Stimulated activated CD8-positive, alpha-beta memory T cell treated with anti-CD3 and anti-CD28 coated beads, Interleukin-2, amount 100 ng/mL, for 1 hour (primary cell): Measurements from ENCODE around the gene PYGO2.

ENCODE experiments used
- DNase-seq, 2 donors: peaks; one replicate each; pipeline ENCODE4 v3.0.0-alpha.2; 2020; ENCODE audit warnings: low read depth in 2 of 2

PYGO2 gene

DNA sequence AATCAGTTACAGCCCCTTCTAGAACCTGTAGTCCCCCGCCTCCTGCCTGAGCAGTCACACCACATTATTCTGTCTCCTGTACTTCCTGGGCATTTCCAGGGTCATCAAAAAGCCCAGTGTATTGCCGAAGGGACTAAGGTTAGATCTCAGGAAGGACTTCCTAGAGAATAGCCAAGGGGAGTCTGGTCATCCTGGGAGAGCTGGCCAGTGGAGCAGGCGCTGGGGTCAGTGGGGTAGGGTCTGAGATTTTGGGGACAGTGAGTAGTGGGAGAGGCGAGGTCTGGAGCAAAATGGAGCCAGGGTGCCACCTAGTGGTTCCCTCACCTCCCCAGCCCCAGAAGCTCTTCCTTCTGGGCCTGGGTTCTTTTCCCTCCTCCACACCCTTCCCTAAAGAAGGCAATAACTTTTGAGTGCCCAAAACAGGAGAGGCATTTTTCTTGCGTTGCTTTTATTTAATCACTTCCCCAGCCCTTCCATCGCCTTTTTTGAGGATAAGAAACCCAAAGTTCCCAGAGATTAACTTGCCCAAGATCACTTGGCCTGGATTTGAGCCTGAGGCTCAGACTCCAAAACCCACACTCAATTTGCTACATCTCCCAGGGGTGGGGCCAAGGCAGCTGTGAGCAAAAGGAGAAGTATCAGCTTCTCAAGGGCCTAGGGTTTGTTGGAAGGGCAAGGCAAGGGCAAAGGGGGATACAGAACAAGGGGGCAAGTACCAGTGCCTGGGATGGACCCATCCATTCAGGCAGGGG is 17.8 kb downstream of the PYGO2 start:
- DNase-seq = no peak

DNA sequence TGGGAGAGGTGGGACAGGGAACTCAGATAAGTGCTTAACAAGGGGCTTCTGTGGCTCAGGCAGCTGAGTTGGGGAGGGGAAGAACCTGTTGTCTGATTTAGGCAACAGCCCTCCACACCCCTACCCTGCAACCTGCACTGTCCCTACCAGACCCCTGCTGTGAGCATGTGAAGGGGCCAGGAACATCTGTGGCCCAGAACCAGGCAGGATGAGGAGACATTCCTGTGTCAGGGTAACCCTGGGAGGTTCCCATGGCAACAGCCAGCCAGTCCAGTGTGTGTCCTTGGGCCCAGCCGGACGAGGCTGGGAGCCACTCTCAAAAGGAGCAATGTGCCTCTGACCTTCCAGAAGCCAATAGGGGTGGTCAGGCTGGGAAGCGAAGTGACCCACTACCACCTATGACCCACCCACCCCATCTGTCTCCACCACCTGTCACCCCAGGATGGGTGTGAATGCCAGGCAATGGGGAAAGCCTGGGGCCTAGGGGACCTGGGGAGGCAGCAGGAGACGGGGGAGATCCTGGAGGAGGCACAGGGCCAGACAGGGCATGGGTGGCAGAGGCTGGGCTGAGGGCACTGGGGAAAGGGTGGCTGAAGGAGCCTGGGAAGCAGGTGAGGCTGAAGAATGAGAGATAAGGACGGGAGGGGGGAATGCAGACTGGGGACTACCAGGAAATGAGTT is 20.1 kb downstream of the PYGO2 start:
- DNase-seq = no peak

GRCh38 chr1:154940651-154941194 is 20.9 kb downstream of the PYGO2 start:
- DNase-seq = no peak

DNA sequence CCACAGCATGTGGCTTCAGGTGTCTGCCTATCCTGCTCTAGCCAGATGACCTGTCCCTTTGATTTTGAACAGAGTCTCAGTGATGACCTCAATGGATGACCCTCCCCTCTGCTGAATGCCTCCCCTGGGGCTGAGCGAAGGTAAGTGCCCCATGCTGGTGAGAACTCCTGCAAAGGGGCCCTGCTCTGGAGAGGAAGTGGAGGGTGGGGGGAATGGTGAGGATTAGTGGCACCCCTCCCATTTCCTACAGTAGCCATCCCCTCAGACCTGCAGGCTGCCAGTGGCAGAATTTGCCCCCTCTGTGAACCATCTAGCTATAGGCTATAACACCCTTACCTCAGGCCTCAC is 21.4 kb downstream of the PYGO2 start:
- DNase-seq = no peak

- no peak for DNase-seq
Observed at GRCh38 chr1:154938604-154939399, 22.8 kb downstream of the PYGO2 start.

- DNase-seq = no peak
Observed at GRCh38 chr1:154937988-154938386, 23.6 kb downstream of the PYGO2 start.

GRCh38 chr1:154937085-154937987 is 24.2 kb downstream of the PYGO2 start:
- peak; percentile 71 to 74 for DNase-seq

DNA sequence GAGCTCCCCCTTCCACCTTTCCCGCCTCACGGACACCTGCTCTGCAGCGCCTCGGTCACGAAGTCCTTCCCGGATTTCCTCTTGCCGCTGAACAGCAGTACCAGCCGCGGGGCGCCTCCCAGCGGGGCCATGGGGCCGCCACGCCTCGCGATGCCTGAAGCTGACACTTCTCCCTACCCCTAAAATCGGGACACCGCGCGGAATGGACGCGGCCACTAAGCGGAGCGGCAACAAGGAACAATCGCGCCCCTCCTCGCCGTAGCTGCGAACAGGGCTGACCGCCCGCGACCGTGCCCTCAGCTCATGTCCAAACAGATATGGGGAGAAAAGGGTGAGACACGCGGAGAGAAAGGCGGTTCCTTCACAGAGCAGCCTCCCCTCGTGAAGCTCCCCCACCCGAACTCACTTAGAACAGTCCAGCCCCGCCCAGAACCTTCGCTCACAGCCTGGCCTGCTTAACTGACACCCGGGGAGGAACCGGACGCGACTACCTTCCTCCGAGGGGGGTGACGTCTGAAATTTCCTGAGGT is 25.0 kb downstream of the PYGO2 start, which contains the start of gene PMVK:
PMVK (minus strand) TSS at position 165 of the 530 bp plus-strand sequence; CDS start at position 131, 34 bp downstream.
- peak; percentile 86 to 92 for DNase-seq

GRCh38 chr1:154935749-154936554 is 25.6 kb downstream of the PYGO2 start:
- DNase-seq = no peak

- no peak for DNase-seq
Observed at GRCh38 chr1:154934358-154934948, 27.1 kb downstream of the PYGO2 start.

DNA sequence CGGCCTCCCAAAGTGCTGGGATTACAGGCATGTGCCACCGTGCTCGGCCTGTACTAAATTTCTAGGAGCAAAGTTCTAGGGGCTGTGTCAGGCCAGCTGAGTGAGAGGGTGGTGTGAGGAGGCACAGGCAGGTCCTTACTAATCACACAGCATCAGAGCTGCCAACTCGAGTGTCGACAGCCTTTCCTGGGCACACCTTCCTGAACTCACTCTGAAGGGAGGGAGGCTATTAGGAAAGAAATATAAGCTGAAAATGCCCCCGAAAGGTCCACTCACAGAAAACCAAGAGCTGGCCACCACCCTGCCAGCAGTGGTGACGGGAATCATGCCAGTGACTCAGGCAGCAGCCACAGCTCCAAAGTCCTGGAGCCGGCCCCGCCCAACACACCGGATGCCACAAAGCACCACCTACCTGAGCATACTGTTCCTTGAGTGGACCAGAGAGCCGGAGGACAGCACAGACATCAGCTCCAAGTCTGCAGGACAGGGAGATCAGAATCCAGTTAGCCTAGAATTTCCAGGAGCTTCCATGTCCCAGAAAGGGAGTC is 29.6 kb downstream of the PYGO2 start:
- no peak for DNase-seq

DNA sequence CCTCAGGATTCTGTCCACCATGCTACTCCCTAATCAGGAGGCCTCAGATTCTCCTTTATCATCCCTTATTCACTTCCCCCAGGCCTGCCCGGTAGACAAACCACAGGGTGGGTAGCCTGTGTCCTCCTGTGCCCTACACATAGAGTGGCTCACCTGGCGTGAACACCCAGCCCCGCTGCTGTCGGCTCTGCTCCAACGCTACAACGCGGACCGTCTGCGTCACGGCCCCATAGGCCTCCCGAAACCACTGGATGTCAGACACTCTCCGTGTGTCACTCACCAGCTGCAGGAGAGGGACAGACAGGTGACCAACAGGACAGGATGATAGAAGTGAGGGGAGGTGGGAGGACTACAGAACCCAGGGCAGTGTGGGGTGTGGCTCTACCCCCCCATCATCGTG is 35.4 kb downstream of the PYGO2 start:
- no peak for DNase-seq

DNA sequence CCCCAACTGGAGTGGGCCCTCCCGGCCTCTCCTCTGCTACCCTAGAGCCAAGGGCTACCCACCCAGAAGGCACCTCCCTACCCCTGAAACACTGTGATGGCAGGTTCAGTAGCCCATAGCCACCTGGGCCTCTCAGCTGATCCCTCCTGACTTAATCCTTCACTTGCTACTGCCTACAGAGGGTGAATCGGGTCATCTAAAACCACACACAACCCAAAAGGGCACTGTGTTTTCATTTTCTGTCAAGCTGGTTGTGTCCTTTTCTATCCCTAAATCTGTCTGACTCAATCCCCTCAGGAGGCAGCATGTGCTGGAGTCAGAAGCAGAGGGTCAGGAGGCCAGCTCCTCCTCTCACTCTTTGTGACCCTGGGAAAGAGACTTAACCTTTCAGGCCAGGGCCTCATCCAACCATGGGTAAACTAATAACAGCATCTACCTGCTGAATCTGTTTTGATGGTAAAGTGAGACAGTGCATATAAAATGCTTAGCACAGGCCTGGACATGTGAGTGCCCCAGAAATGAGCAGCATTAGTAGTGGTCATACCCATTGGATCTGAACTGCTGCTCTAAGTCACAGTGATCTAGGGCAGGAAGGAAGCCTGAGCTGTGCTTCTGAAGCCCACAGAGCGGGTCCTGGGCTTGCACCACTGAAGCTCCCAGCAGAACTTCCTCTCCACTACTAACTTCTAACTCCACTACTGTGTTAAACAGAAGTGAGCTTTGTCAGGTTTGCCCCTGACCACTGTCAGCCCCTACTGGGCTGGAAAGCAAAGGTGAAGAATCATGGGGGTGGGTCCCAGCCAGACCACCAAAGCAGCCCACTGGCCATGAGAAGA is 36.0 kb downstream of the PYGO2 start:
- no peak for DNase-seq

DNA sequence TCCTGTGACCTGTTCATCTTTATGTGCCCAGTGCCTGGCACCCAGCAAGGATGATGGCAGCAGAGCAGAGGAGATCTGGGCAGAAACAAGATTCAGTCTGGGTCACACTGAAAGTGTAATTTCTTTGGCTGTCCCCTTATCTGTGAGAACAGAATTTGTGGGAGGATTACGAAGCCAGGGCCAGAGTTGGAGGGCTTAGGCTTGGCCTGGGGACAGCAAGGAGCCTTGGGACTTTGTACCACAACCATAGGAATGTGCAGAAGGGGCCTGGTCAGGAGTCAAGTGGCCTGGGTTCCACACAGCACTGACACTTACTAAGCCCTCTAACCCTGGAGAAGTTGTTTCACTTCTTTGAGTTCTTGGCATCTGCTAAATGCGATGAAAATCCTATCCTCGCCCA is 37.9 kb downstream of the PYGO2 start:
- DNase-seq = no peak

DNA sequence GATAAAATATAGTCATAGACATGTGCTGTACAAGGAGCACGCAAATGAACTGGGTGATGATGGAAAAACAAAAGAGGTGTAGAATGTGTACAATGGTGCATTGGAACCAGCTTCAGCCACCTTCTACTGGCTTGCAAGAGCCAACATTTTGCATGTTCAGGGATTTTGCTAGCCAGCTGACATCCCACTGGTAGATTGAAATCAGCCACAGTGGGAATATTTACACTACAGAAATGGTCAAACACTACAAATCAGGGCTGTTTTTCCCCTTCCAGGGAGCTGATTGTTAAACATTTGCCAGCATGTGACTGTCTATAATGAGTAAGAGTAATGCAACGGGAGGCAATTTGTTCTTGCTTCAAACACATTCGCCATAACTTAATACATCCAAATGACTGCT is 48.3 kb downstream of the PYGO2 start:
- DNase-seq = no peak

GRCh38 chr1:154912755-154913154 is 48.8 kb downstream of the PYGO2 start:
- no peak for DNase-seq

DNA sequence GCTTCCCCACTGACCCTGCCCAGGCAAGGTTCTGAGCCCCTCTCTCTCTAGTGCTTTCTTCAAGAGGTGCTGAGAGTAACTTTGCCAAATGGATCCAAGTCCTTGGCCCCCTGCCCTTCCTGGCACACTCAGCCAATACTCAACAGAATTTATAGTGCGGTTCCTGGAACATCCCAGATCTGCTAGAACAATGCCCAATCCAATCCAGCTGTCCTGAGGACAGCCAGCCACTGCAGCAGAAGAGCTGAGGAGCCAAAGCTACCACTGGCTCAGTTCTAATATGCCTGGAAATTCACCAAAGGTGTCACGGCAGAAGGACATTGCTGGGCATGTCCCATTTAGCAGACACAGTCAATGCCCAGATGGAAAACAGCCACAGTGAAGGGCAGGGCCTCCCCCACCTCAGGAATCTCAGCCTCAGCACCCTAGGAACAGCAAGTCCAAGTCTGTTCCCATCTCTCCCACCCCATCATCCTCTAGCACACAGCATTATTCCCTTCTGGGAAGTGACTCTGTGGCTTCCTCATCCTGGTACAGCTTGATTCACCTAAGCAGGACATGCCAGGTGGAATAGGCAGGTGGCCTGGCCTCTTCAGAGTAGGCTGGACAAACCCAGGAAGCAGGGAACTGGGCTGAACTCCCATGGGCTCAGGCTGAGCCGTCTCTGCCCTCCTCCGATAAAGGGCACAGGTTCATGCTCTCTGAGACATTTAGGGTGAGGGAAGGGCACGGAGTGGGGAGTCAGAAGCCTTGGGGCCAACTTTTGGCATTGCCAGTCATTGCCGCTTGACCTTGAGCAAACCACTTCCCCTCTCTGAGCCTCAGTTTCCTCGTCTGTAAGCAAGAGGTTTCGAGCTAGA is 49.7 kb downstream of the PYGO2 start:
- no peak for DNase-seq

- no peak for DNase-seq
Observed at GRCh38 chr1:154910851-154911250, 50.7 kb downstream of the PYGO2 start.
